ENCODE results near the gene MXRA7.
"Not testable (repeated sequence)": the region's sequence is repeated elsewhere in the genome, so short reads cannot be mapped to it uniquely, and the experiment has no call there.

The MXRA7 gene

DNA sequence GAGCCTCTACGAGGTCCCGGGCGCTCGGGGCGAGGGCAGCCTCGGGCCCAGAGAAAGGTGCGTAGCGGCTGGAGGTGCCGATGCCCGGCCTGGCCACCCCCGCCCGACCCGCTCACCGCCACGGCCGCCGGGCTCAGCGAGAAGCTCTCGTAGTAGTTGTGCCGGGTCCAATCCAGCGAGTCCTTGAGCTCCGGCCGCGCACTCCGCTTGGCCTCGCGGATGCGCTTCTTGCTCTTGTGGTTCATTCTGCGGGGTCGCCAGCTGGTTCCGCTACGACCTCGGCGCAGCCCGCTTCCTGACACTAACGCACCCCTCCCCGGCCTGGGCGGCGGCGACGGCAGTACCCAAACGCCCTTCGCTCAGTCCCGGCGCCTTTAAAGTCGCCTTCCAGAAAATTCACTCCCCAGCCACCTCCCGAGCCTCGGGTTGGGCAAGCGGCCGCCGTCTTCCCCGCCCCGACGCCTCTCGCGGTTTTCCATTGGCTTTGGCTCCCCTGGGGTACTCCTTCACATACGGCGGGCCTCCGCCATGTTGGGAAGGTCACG lies 15.5 kb upstream of the MXRA7 start, which contains the start of gene JMJD6:
Gene JMJD6, minus strand, starts transcription at position 376 of the 545 bp plus-strand sequence. Its CDS starts 131 bp downstream, at position 245.
- no peaks in the 10 kb centered on the region for H3K27me3 ChIP-seq (ENCODE audit: control insufficient read depth in 2 of 2, insufficient read depth in 2 of 2, low read length in 2 of 2)
- H3K9me3 ChIP-seq (ENCODE audit: control insufficient read depth in 2 of 2, low read length in 2 of 2) = no peaks in the 10 kb centered on the region
- H3K9ac ChIP-seq (ENCODE audit: low read depth in 1 of 2, low read length in 2 of 2) = peak within 1 kb of the TSS; percentile 91 to 99
- peak within 1 kb of the TSS; percentile 91 to 92 for H3K4me3 ChIP-seq (ENCODE audit: low read length in 2 of 2)
- peaks cover 19 to 23% of the 10 kb centered on the region in 2 donors for H3K36me3 ChIP-seq (ENCODE audit: control insufficient read depth in 2 of 2, insufficient read depth in 2 of 2, low read length in 2 of 2)
- peak within 1 kb of the TSS; percentile 100 for H3K27ac ChIP-seq (ENCODE audit: low read depth in 2 of 2, low read length in 2 of 2)
- peaks cover 24 to 28% of the 10 kb centered on the region in 2 donors for H3K4me1 ChIP-seq (ENCODE audit: control insufficient read depth in 2 of 2, insufficient read depth in 2 of 2, low read length in 2 of 2)

DNA sequence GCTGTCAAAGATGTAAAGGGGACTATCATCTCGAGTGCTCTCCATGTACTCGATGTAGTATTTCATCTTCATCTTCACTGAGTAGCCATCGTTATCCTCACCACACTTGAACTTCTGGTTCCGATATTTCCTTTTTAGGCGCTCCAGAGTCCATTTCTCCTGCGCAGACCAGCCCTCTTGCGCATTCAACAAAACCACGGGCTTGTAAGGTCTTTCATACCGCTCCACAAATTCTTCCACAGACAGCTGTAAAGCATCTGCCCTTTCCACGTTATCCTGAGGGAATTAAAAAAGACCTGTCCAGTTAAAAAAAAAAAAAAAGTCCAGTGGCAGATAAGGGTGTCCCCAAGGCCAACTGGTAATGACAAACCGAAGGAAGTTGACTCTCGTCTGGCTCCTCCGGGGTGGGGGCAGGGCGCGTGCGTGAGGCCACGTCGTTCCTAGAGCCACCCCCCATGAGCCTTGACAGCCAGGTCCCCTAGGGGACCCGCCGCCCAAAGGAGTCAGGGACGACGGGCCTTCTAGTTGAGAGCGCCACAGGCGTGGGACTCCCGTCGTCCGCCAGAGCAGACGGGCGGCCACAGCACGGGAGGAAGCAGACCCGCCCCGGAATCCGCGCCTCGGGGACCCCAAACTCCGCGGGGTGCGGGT lies 14.9 kb upstream of the MXRA7 start:
- peak overlapping the region; percentile 91 to 99 for H3K9ac ChIP-seq (ENCODE audit: low read depth in 1 of 2, low read length in 2 of 2)
- peaks cover 24 to 28% of the 10 kb centered on the region in 2 donors for H3K4me1 ChIP-seq (ENCODE audit: control insufficient read depth in 2 of 2, insufficient read depth in 2 of 2, low read length in 2 of 2)
- no peaks in the 10 kb centered on the region for H3K9me3 ChIP-seq (ENCODE audit: control insufficient read depth in 2 of 2, low read length in 2 of 2)
- H3K27ac ChIP-seq (ENCODE audit: low read depth in 2 of 2, low read length in 2 of 2) = peak overlapping the region; percentile 100
- no peaks in the 10 kb centered on the region for H3K27me3 ChIP-seq (ENCODE audit: control insufficient read depth in 2 of 2, insufficient read depth in 2 of 2, low read length in 2 of 2)
- H3K36me3 ChIP-seq (ENCODE audit: control insufficient read depth in 2 of 2, insufficient read depth in 2 of 2, low read length in 2 of 2) = peaks cover 24 to 25% of the 10 kb centered on the region in 2 donors
- peak overlapping the region; percentile 91 to 92 for H3K4me3 ChIP-seq (ENCODE audit: low read length in 2 of 2)

DNA sequence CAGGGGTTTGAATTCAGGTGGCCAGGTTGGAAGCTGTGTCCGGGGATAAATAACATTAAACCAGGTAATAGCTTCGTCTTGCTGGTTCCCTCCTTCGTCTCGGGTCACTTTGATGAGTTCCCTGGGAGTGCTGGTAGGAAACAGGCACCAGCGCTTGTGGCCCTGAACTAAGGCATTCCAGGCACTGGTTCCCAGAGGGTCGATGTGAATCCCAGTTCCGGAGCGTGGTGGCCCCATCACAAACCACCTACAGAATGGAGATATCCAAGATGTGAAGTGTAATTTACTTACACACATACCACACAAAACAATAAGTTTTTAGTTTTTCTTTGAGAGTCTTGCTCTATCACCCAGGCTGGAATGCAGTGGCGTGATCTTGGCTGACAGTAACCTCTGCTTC lies 13.0 kb upstream of the MXRA7 start:
- Histone ChIP-seq H3K9me3 (ENCODE audit: control insufficient read depth in 2 of 2, low read length in 2 of 2) (no peaks in the 10 kb centered on the region), H3K9ac (ENCODE audit: low read depth in 1 of 2, low read length in 2 of 2) (no peak overlapping the region), H3K27me3 (ENCODE audit: control insufficient read depth in 2 of 2, insufficient read depth in 2 of 2, low read length in 2 of 2) (no peaks in the 10 kb centered on the region), H3K36me3 (ENCODE audit: control insufficient read depth in 2 of 2, insufficient read depth in 2 of 2, low read length in 2 of 2) (peaks cover 41 to 42% of the 10 kb centered on the region in 2 donors), H3K27ac (ENCODE audit: low read depth in 2 of 2, low read length in 2 of 2) (no peak overlapping the region), H3K4me1 (ENCODE audit: control insufficient read depth in 2 of 2, insufficient read depth in 2 of 2, low read length in 2 of 2) (peaks cover 19 to 23% of the 10 kb centered on the region in 2 donors), H3K4me3 (ENCODE audit: low read length in 2 of 2) (no peak overlapping the region)

DNA sequence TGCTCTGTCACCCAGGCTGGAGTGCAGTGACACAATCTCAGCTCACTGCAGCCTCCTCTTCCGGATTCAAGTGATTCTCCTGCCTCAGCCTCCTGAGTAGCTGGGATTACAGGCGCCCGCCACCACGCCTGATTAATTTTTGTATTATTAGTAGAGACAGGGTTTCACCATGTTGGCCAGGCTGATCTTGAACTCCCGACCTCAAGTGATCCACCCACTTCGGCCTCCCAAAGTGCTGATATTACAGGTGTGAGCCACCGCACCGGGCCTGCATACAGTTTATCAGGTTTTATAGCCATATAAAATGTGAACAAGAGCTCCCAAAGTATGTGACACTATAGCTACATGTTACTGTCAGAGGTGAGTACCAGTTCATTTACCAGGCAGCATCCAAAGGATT lies 12.2 kb upstream of the MXRA7 start:
- H3K4me1 ChIP-seq (ENCODE audit: control insufficient read depth in 2 of 2, insufficient read depth in 2 of 2, low read length in 2 of 2) = peaks cover 17 to 21% of the 10 kb centered on the region in 2 donors
- not testable (repeated sequence) for H3K4me3 ChIP-seq (ENCODE audit: low read length in 2 of 2); H3K9me3 ChIP-seq (ENCODE audit: control insufficient read depth in 2 of 2, low read length in 2 of 2); H3K27ac ChIP-seq (ENCODE audit: low read depth in 2 of 2, low read length in 2 of 2); H3K9ac ChIP-seq (ENCODE audit: low read depth in 1 of 2, low read length in 2 of 2); H3K27me3 ChIP-seq (ENCODE audit: control insufficient read depth in 2 of 2, insufficient read depth in 2 of 2, low read length in 2 of 2)
- peaks cover 49 to 50% of the 10 kb centered on the region in 2 donors for H3K36me3 ChIP-seq (ENCODE audit: control insufficient read depth in 2 of 2, insufficient read depth in 2 of 2, low read length in 2 of 2)

DNA sequence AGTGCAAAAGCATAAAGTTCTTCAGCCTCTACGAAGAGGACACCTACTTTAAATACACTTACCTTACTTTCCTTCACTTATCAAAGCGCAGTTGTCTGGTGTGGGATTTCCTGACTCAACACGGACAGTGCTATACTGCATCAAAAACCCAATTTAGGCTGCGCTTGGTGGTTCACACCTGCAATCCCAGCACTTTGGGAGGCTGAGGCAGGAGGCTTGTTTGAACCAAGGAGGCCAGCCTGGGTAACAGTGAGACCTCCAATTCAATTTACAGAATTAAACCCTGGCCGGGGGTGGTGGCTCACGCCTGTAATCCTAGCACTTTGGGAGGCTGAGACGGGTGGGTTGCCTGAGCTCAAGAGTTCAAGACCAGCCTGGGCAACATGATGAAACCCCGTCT lies 11.5 kb upstream of the MXRA7 start:
- H3K36me3 ChIP-seq (ENCODE audit: control insufficient read depth in 2 of 2, insufficient read depth in 2 of 2, low read length in 2 of 2) = peaks cover 51 to 52% of the 10 kb centered on the region in 2 donors
- peaks cover 13 to 14% of the 10 kb centered on the region in 2 donors for H3K4me1 ChIP-seq (ENCODE audit: control insufficient read depth in 2 of 2, insufficient read depth in 2 of 2, low read length in 2 of 2)
- H3K27ac ChIP-seq (ENCODE audit: low read depth in 2 of 2, low read length in 2 of 2) = no peak overlapping the region
- H3K9ac ChIP-seq (ENCODE audit: low read depth in 1 of 2, low read length in 2 of 2) = no peak overlapping the region
- no peaks in the 10 kb centered on the region for H3K9me3 ChIP-seq (ENCODE audit: control insufficient read depth in 2 of 2, low read length in 2 of 2)
- no peaks in the 10 kb centered on the region for H3K27me3 ChIP-seq (ENCODE audit: control insufficient read depth in 2 of 2, insufficient read depth in 2 of 2, low read length in 2 of 2)
- no peak overlapping the region for H3K4me3 ChIP-seq (ENCODE audit: low read length in 2 of 2)

DNA sequence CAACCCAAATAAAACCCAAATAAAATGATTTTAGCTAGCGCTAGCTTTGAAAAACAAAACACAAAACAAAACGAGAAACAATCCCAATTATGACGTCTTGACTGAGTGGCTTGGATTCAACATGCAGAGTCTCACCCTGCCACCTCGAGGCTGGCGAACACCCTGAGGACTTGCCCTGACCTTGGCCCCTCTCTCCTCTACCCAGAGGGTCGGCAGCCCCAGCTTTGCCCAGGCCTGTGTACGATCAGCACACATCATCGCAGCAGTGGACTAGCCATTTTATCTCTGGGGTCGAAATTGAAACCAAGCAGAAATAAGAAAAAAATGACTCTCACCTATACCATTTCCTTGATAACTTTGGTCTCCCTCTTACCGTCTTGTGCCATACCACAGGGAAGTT lies 10.7 kb upstream of the MXRA7 start:
- H3K36me3 ChIP-seq (ENCODE audit: control insufficient read depth in 2 of 2, insufficient read depth in 2 of 2, low read length in 2 of 2) = peaks cover 58 to 59% of the 10 kb centered on the region in 2 donors

DNA sequence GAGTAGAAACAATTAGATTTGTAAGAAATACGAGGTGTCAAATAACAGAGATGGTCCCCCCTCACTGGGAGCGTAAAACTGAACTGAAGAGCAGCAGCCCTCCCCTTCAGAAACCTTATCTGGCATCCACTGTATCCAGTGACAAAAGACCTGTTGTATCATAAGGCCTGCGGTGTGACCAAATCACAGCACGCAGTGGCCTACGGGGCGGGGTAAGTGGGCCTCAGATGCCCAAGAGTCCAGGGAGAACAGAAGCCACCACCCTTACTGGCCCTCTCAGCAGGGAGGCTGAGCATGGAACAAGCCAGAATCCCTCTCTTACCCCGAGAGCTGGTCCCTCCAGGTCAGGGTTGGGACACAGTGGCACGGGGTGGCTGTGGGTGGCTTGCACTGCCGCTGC lies 10.2 kb upstream of the MXRA7 start:
- H3K27me3 ChIP-seq (ENCODE audit: control insufficient read depth in 2 of 2, insufficient read depth in 2 of 2, low read length in 2 of 2) = no peaks in the 10 kb centered on the region
- no peak overlapping the region for H3K27ac ChIP-seq (ENCODE audit: low read depth in 2 of 2, low read length in 2 of 2)
- H3K4me1 ChIP-seq (ENCODE audit: control insufficient read depth in 2 of 2, insufficient read depth in 2 of 2, low read length in 2 of 2) = peaks cover 9 to 11% of the 10 kb centered on the region in 2 donors
- H3K4me3 ChIP-seq (ENCODE audit: low read length in 2 of 2) = no peak overlapping the region
- H3K9ac ChIP-seq (ENCODE audit: low read depth in 1 of 2, low read length in 2 of 2) = no peak overlapping the region
- H3K9me3 ChIP-seq (ENCODE audit: control insufficient read depth in 2 of 2, low read length in 2 of 2) = no peaks in the 10 kb centered on the region
- peaks cover 63 to 65% of the 10 kb centered on the region in 2 donors for H3K36me3 ChIP-seq (ENCODE audit: control insufficient read depth in 2 of 2, insufficient read depth in 2 of 2, low read length in 2 of 2)

More for the DNA sequence above, 10.7 kb upstream of the MXRA7 start:
- Histone ChIP-seq H3K27ac (ENCODE audit: low read depth in 2 of 2, low read length in 2 of 2) (no peak overlapping the region), H3K9me3 (ENCODE audit: control insufficient read depth in 2 of 2, low read length in 2 of 2) (no peaks in the 10 kb centered on the region), H3K4me3 (ENCODE audit: low read length in 2 of 2) (no peak overlapping the region), H3K9ac (ENCODE audit: low read depth in 1 of 2, low read length in 2 of 2) (no peak overlapping the region), H3K27me3 (ENCODE audit: control insufficient read depth in 2 of 2, insufficient read depth in 2 of 2, low read length in 2 of 2) (no peaks in the 10 kb centered on the region), H3K4me1 (ENCODE audit: control insufficient read depth in 2 of 2, insufficient read depth in 2 of 2, low read length in 2 of 2) (peaks cover 9 to 11% of the 10 kb centered on the region in 2 donors)

DNA sequence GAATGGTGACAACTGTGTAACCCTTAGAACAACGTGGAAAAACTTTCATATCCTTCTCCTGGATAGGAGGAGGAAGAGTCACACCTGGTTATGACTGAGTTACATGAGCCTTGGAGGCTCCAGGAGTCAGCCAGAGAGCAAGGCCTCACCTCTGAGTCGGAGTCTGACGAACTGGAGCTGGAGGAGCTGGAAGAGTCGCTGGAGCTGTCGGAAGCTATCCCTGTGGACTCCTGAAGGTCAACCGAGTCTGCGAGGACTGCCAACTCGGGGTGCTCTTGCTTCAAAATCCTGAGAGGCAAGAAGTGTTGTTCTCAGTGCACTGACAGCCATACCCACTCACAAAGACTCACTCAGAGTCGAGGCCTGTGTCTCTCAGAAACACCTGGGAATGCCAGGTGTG lies 9.4 kb upstream of the MXRA7 start:
- Histone ChIP-seq H3K27me3 (ENCODE audit: control insufficient read depth in 2 of 2, insufficient read depth in 2 of 2, low read length in 2 of 2) (no peaks in the 10 kb centered on the region), H3K4me1 (ENCODE audit: control insufficient read depth in 2 of 2, insufficient read depth in 2 of 2, low read length in 2 of 2) (peaks cover 5 to 9% of the 10 kb centered on the region in 2 donors), H3K4me3 (ENCODE audit: low read length in 2 of 2) (no peak overlapping the region), H3K27ac (ENCODE audit: low read depth in 2 of 2, low read length in 2 of 2) (no peak overlapping the region), H3K36me3 (ENCODE audit: control insufficient read depth in 2 of 2, insufficient read depth in 2 of 2, low read length in 2 of 2) (peaks cover 70 to 71% of the 10 kb centered on the region in 2 donors), H3K9me3 (ENCODE audit: control insufficient read depth in 2 of 2, low read length in 2 of 2) (no peaks in the 10 kb centered on the region), H3K9ac (ENCODE audit: low read depth in 1 of 2, low read length in 2 of 2) (no peak overlapping the region)

DNA sequence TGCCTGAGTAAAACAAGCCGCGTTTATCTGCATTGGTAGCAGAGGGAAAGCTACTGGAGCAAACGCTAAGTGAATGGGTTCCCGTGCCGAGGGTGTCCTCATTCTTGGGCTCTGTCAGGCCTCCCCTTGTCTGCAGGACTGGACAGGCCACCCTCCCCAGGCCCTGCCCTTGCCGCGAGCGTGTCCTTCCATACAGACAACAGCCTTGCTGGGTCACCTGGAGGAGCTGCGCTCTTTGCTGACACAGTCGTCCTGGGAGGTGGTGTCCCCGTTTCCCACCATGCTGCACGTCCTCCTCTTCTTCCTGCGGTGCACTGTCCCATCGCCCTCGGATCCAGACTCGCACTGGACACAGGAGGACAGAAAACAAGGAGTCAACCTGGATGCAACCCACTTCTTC lies 7.8 kb upstream of the MXRA7 start:
- H3K27me3 ChIP-seq (ENCODE audit: control insufficient read depth in 2 of 2, insufficient read depth in 2 of 2, low read length in 2 of 2) = no peaks in the 10 kb centered on the region
- H3K27ac ChIP-seq (ENCODE audit: low read depth in 2 of 2, low read length in 2 of 2) = no peak overlapping the region
- H3K36me3 ChIP-seq (ENCODE audit: control insufficient read depth in 2 of 2, insufficient read depth in 2 of 2, low read length in 2 of 2) = peaks cover 69 to 76% of the 10 kb centered on the region in 2 donors

DNA sequence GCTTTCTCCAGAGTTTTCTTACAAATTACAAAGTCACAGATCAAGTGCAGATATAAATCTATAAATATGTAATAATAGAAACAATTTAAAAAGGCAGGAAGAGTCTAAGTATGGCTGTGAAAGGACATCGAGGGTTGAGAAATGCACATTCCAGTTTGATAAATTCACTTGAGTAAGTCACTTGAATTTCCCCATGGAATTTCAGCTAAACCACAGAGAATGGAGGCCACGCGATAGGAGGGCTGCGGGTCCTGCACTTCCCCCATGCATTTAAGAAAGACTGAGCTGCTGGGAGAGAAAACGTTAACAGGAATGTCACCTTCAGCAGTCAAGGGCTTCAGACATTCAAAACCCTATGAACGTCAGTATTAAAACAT lies 6.1 kb upstream of the MXRA7 start:
- Histone ChIP-seq H3K27me3 (ENCODE audit: control insufficient read depth in 2 of 2, insufficient read depth in 2 of 2, low read length in 2 of 2) (no peaks in the 10 kb centered on the region), H3K4me3 (ENCODE audit: low read length in 2 of 2) (no peak overlapping the region), H3K9me3 (ENCODE audit: control insufficient read depth in 2 of 2, low read length in 2 of 2) (no peaks in the 10 kb centered on the region), H3K4me1 (ENCODE audit: control insufficient read depth in 2 of 2, insufficient read depth in 2 of 2, low read length in 2 of 2) (peaks cover 0 to 2% of the 10 kb centered on the region in 2 donors), H3K27ac (ENCODE audit: low read depth in 2 of 2, low read length in 2 of 2) (no peak overlapping the region), H3K9ac (ENCODE audit: low read depth in 1 of 2, low read length in 2 of 2) (no peak overlapping the region), H3K36me3 (ENCODE audit: control insufficient read depth in 2 of 2, insufficient read depth in 2 of 2, low read length in 2 of 2) (peaks cover 63 to 70% of the 10 kb centered on the region in 2 donors)

More for the DNA sequence above, 7.8 kb upstream of the MXRA7 start:
- H3K4me1 ChIP-seq (ENCODE audit: control insufficient read depth in 2 of 2, insufficient read depth in 2 of 2, low read length in 2 of 2) = peaks cover 0 to 2% of the 10 kb centered on the region in 2 donors
- H3K9ac ChIP-seq (ENCODE audit: low read depth in 1 of 2, low read length in 2 of 2) = no peak overlapping the region
- H3K9me3 ChIP-seq (ENCODE audit: control insufficient read depth in 2 of 2, low read length in 2 of 2) = no peaks in the 10 kb centered on the region
- H3K4me3 ChIP-seq (ENCODE audit: low read length in 2 of 2) = no peak overlapping the region

Measured in mucosa of rectum (tissue), 2 donors.